Loucy (cell line): ENCODE data around the gene DBX2.

ENCODE experiments used
- H2AFZ ChIP-seq: fragments of 200-600 bp; sonication (generic); 2 replicates; pipeline ENCODE4 v1.6.0; 2016; ENCODE audit warnings: antibody characterized with exemption, mild to moderate bottlenecking, low read length, moderate library complexity
- H3F3A ChIP-seq: fragments of 200-600 bp; 2 replicates; pipeline ENCODE4 v1.6.0; 2016; ENCODE audit warnings: antibody characterized with exemption, low read depth, mild to moderate bottlenecking
- H3K27me3 ChIP-seq: fragments of 200-600 bp; sonication (generic); 2 replicates; pipeline ENCODE4 v1.6.1; 2014; ENCODE audit warnings: low read length, mild to moderate bottlenecking; ENCODE audit not compliant: insufficient read depth, poor library complexity, severe bottlenecking
- H3K36me3 ChIP-seq: fragments of 200-600 bp; sonication (generic); 2 replicates; pipeline ENCODE4 v1.6.1; 2016; ENCODE audit warnings: low read length; ENCODE audit not compliant: insufficient read depth
- H3K4me1 ChIP-seq: fragments of 200-600 bp; sonication (generic); 2 replicates; pipeline ENCODE4 v1.5.1; 2014; ENCODE audit warnings: low read length, mild to moderate bottlenecking; ENCODE audit not compliant: insufficient read depth, poor library complexity, severe bottlenecking
- H3K4me2 ChIP-seq: fragments of 200-600 bp; sonication (generic); 2 replicates; pipeline ENCODE4 v1.6.0; 2014; ENCODE audit warnings: antibody characterized with exemption, low read length, low read depth, mild to moderate bottlenecking; ENCODE audit not compliant: poor library complexity, severe bottlenecking
- H3K4me3 ChIP-seq: fragments of 200-600 bp; sonication (generic); 2 replicates; pipeline ENCODE4 v1.5.1; 2014; ENCODE audit warnings: low read length, mild to moderate bottlenecking, mixed read lengths; ENCODE audit not compliant: poor library complexity, severe bottlenecking
- H3K79me2 ChIP-seq: fragments of 200-600 bp; sonication (generic); 2 replicates; pipeline ENCODE4 v1.6.1; 2014; ENCODE audit warnings: low read length; ENCODE audit not compliant: insufficient read depth
- H3K9ac ChIP-seq: fragments of 200-600 bp; sonication (generic); 2 replicates; pipeline ENCODE4 v1.6.0; 2014; ENCODE audit warnings: mild to moderate bottlenecking, low read depth, low read length, moderate library complexity; ENCODE audit not compliant: poor library complexity, severe bottlenecking
- H3K9me2 ChIP-seq: fragments of 200-600 bp; sonication (generic); replicated peaks from 2 replicates; pipeline ENCODE4 v1.6.1; 2016; ENCODE audit warnings: low read depth, low read length, mixed read lengths
- H3K9me3 ChIP-seq: fragments of 200-600 bp; sonication (generic); 2 replicates; pipeline ENCODE4 v1.6.1; 2014; ENCODE audit warnings: mild to moderate bottlenecking, antibody characterized with exemption, low read length, low read depth; ENCODE audit not compliant: insufficient read depth
- H4K20me1 ChIP-seq: fragments of 200-600 bp; sonication (generic); 2 replicates; pipeline ENCODE4 v1.6.0; 2014; ENCODE audit warnings: antibody characterized with exemption, low read length, mild to moderate bottlenecking; ENCODE audit not compliant: insufficient read depth, poor library complexity, severe bottlenecking
- CTCF ChIP-seq: fragments of 200-600 bp; sonication (generic); conservative IDR thresholded peaks from 2 replicates; pipeline ENCODE4 v1.5.1; 2014; ENCODE audit warnings: mild to moderate bottlenecking, antibody characterized with exemption, low read length
- EZH2phosphoT487 ChIP-seq: fragments of 200-600 bp; IDR thresholded peaks from 2 replicates; pipeline ENCODE4 v1.6.1; 2018; ENCODE audit warnings: antibody characterized with exemption, mild to moderate bottlenecking, moderate library complexity, borderline replicate concordance

DBX2 gene

GRCh38 chr12:45012749-45013148, 38.1 kb downstream of the DBX2 start:
- TF ChIP-seq EZH2phosphoT487 (no peak), CTCF (no peak)
- H3F3A ChIP-seq: no peaks in the 10 kb centered on the region
- no peaks in the 10 kb centered on the region for H3K9me3 ChIP-seq
- H3K79me2 ChIP-seq: no peaks in the 10 kb centered on the region
- H3K4me1 ChIP-seq: peaks cover 10% of the 10 kb centered on the region
- no peaks in the 10 kb centered on the region for H3K27me3 ChIP-seq
- H4K20me1 ChIP-seq: no peaks in the 10 kb centered on the region
- no peak overlapping the region for H3K4me3 ChIP-seq
- H3K9ac ChIP-seq: no peak overlapping the region
- no peak overlapping the region for H2AFZ ChIP-seq
- no peaks in the 10 kb centered on the region for H3K36me3 ChIP-seq
- H3K9me2 ChIP-seq: no peaks in the 10 kb centered on the region
- H3K4me2 ChIP-seq: no peak overlapping the region

GRCh38 chr12:45010059-45010458, 40.8 kb downstream of the DBX2 start:
- H2AFZ ChIP-seq: no peak overlapping the region
- H3K27me3 ChIP-seq: no peaks in the 10 kb centered on the region
- H4K20me1 ChIP-seq: no peaks in the 10 kb centered on the region
- H3K4me2 ChIP-seq: no peak overlapping the region
- TF ChIP-seq CTCF: no peak
- H3K36me3 ChIP-seq: no peaks in the 10 kb centered on the region
- no peak overlapping the region for H3K4me3 ChIP-seq
- H3K9ac ChIP-seq: no peak overlapping the region
- peaks cover 10% of the 10 kb centered on the region for H3K4me1 ChIP-seq
- H3K9me2 ChIP-seq: no peaks in the 10 kb centered on the region
- no peaks in the 10 kb centered on the region for H3K79me2 ChIP-seq
- no peaks in the 10 kb centered on the region for H3K9me3 ChIP-seq
- H3F3A ChIP-seq: no peaks in the 10 kb centered on the region

GRCh38 chr12:45008211-45008610, 42.7 kb downstream of the DBX2 start:
- no peaks in the 10 kb centered on the region for H3K27me3 ChIP-seq
- no peak overlapping the region for H3K4me3 ChIP-seq
- H3K9ac ChIP-seq: no peak overlapping the region
- no peaks in the 10 kb centered on the region for H3K79me2 ChIP-seq
- no peaks in the 10 kb centered on the region for H3K9me3 ChIP-seq
- no peaks in the 10 kb centered on the region for H3K36me3 ChIP-seq
- H4K20me1 ChIP-seq: no peaks in the 10 kb centered on the region
- no peaks in the 10 kb centered on the region for H3K4me1 ChIP-seq
- no peak for TF ChIP-seq CTCF
- TF ChIP-seq EZH2phosphoT487: no peak
- no peak overlapping the region for H3K4me2 ChIP-seq
- H3F3A ChIP-seq: no peaks in the 10 kb centered on the region
- H3K9me2 ChIP-seq: no peaks in the 10 kb centered on the region
- H2AFZ ChIP-seq: no peak overlapping the region
